ENCODE results near the gene SPTLC1.

DNA sequence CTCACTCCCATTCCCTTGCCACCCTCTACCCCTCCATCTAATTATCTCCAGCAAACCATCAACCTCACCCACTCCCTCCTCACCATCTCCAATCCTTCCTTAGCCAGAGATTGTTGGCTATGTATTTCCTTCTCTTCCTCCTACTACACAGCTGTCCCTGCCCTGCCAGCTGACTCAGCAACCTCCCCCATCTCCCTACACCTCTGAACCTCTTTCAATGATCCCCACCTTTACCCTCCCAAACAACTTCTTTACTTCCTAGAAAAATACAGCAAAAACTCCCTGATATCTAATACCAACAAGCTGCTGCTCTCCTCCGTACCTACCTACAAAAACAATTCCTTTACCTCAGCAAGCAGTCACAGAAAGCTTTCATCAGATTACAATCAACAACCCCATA lies 37.3 kb downstream of the SPTLC1 start:
- TF ChIP-seq CTCF (IDR thresholded peaks at IDR 0.05): no peak
- TF ChIP-seq, protein P1, sequence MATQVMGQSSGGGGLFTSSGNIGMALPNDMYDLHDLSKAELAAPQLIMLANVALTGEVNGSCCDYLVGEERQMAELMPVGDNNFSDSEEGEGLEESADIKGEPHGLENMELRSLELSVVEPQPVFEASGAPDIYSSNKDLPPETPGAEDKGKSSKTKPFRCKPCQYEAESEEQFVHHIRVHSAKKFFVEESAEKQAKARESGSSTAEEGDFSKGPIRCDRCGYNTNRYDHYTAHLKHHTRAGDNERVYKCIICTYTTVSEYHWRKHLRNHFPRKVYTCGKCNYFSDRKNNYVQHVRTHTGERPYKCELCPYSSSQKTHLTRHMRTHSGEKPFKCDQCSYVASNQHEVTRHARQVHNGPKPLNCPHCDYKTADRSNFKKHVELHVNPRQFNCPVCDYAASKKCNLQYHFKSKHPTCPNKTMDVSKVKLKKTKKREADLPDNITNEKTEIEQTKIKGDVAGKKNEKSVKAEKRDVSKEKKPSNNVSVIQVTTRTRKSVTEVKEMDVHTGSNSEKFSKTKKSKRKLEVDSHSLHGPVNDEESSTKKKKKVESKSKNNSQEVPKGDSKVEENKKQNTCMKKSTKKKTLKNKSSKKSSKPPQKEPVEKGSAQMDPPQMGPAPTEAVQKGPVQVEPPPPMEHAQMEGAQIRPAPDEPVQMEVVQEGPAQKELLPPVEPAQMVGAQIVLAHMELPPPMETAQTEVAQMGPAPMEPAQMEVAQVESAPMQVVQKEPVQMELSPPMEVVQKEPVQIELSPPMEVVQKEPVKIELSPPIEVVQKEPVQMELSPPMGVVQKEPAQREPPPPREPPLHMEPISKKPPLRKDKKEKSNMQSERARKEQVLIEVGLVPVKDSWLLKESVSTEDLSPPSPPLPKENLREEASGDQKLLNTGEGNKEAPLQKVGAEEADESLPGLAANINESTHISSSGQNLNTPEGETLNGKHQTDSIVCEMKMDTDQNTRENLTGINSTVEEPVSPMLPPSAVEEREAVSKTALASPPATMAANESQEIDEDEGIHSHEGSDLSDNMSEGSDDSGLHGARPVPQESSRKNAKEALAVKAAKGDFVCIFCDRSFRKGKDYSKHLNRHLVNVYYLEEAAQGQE (IDR thresholded peaks at IDR 0.05): no peak
- no peak for TF ChIP-seq POLR2A (IDR thresholded peaks at IDR 0.05; ENCODE audit: low read length)
- TF ChIP-seq, protein P2, sequence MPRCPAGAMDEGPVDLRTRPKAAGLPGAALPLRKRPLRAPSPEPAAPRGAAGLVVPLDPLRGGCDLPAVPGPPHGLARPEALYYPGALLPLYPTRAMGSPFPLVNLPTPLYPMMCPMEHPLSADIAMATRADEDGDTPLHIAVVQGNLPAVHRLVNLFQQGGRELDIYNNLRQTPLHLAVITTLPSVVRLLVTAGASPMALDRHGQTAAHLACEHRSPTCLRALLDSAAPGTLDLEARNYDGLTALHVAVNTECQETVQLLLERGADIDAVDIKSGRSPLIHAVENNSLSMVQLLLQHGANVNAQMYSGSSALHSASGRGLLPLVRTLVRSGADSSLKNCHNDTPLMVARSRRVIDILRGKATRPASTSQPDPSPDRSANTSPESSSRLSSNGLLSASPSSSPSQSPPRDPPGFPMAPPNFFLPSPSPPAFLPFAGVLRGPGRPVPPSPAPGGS (IDR thresholded peaks at IDR 0.05): no peak
- no peak for TF ChIP-seq ESRRA (IDR thresholded peaks at IDR 0.05; ENCODE audit: borderline replicate concordance, low read length)
- TF ChIP-seq KDM1A (IDR thresholded peaks at IDR 0.05; ENCODE audit: low read depth): no peak
- no peak for TF ChIP-seq KDM5A (IDR thresholded peaks at IDR 0.05)
- TF ChIP-seq SREBF2 (IDR thresholded peaks at IDR 0.05): no peak
- no peak for TF ChIP-seq BHLHE40 (IDR thresholded peaks at IDR 0.05; ENCODE audit: low read depth, low read length)
- no peak for TF ChIP-seq EP300 (IDR thresholded peaks at IDR 0.05)
- TF ChIP-seq MAZ (IDR thresholded peaks at IDR 0.05; ENCODE audit: borderline replicate concordance, low read depth, low read length): no peak
- TF ChIP-seq USF2 (IDR thresholded peaks at IDR 0.05): no peak
- no peak for TF ChIP-seq SMC3 (IDR thresholded peaks at IDR 0.05)
